ENCODE data around the gene TSPAN10. TPM values are rescaled to one million over a fixed set of nuclear protein-coding genes. Genes with fewer than 3 reads are reported as not detected.
A peak's percentile ranks its signal among the peaks of the same experiment; 100 is the strongest.

TSPAN10 gene
- total and polyA plus RNA-seq, 2 of the 13 experiments (the other 11 are each of a cell fraction or from before 2014, with no cell fraction given), result 0.54 to 0.75 TPM

DNA sequence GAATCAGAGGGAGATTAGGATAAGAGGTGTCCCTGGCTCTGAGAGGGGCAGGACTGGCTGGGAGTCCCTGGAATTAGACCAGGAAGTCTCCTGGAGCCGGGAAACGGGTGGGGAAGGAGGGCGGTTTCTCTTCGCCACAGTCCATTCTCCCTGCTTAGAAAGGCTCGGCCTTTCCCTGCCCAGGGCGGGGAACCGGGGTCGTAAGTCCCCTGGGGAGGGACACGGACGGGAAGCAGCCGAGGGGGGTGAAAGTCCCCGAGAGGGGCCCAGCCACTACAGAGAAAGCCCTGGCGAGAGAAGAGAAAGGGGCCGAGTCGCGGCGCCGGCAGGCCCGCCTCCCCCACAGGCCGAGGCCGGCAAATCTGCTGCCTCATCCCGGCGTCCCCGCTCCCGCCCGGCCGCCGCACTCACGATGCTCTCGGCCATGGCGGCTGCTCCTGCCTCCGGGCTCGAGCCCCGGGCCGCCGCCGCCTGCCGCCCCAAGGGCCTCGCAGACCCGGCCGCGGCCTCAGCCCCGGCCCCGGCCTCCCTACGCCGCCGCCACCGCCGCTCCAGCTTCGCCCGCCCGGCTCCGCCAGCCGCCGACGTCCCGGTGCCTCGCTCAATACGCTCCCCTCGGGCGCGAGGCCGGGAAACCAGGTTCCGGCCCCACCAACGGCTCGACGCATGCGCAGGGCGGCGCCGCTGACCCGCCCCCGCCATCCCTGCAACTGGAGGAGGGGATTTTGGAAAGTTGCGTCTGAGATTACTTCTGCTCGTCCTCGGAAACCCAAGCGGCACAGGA, at the start of gene TSPAN10, which contains the start of gene NPLOC4 (continued):
- TF ChIP-seq DMAP1 (CRISPR knock-in tag; IDR thresholded peaks at IDR 0.05) (peak; percentile 74; the same call in 1 of the 2 replicates), FOXM1 (CRISPR knock-in tag; IDR thresholded peaks at IDR 0.05) (0 out of 2 replicates have a peak, but pooled peaks have one; percentile 77), ZNF724P (CRISPR knock-in tag; IDR thresholded peaks at IDR 0.05; ENCODE audit: borderline replicate concordance) (peak; percentile 51; the same call in 1 of the 2 replicates), HMG20A (CRISPR knock-in tag; IDR thresholded peaks at IDR 0.05; ENCODE audit: borderline replicate concordance) (no peak), SRSF9 (IDR thresholded peaks at IDR 0.05; ENCODE audit: borderline replicate concordance, insufficient read depth, low read depth, low read length, poor library complexity, severe bottlenecking) (no peak), KLF12 (CRISPR knock-in tag; IDR thresholded peaks at IDR 0.05; ENCODE audit: borderline replicate concordance) (peak; percentile 97), TFAP4 (IDR thresholded peaks at IDR 0.05; ENCODE audit: borderline replicate concordance, low read depth) (peak; percentile 60; the same call in 1 of the 2 replicates), ZNF589 (CRISPR knock-in tag; conservative IDR thresholded peaks at IDR 0.05) (0 out of 2 replicates have a peak, but pooled peaks have one; percentile 54), CBX2 (IDR thresholded peaks at IDR 0.05; ENCODE audit: low read depth, low read length) (no peak), CBX2 (CRISPR knock-in tag; IDR thresholded peaks at IDR 0.05; ENCODE audit: low read depth) (no peak), FUBP1 (CRISPR knock-in tag; IDR thresholded peaks at IDR 0.05; ENCODE audit: borderline replicate concordance) (no peak), HOXA9 (CRISPR knock-in tag; IDR thresholded peaks at IDR 0.05; ENCODE audit: borderline replicate concordance) (peak; percentile 79; the same call in 1 of the 2 replicates), SIX1 (CRISPR knock-in tag; IDR thresholded peaks at IDR 0.05; ENCODE audit: borderline replicate concordance) (peak; percentile 74; the same call in 1 of the 2 replicates), PCBP2 (optimal IDR thresholded peaks at IDR 0.05; ENCODE audit: low read depth, low read length, poor library complexity, severe bottlenecking) (no peak), ZNF142 (CRISPR knock-in tag; IDR thresholded peaks at IDR 0.05) (peak; percentile 90; the same call in 1 of the 2 replicates), MXI1 (IDR thresholded peaks at IDR 0.05; ENCODE audit: borderline replicate concordance, low read depth, low read length) (peak; percentile 74; the same call in 2 of the 3 replicates), SAP130 (CRISPR knock-in tag; IDR thresholded peaks at IDR 0.05; ENCODE audit: low read depth) (peak; percentile 95), KAT7 (CRISPR knock-in tag; IDR thresholded peaks at IDR 0.05; ENCODE audit: borderline replicate concordance) (peak; percentile 99)
- TF ChIP-seq, protein P1, sequence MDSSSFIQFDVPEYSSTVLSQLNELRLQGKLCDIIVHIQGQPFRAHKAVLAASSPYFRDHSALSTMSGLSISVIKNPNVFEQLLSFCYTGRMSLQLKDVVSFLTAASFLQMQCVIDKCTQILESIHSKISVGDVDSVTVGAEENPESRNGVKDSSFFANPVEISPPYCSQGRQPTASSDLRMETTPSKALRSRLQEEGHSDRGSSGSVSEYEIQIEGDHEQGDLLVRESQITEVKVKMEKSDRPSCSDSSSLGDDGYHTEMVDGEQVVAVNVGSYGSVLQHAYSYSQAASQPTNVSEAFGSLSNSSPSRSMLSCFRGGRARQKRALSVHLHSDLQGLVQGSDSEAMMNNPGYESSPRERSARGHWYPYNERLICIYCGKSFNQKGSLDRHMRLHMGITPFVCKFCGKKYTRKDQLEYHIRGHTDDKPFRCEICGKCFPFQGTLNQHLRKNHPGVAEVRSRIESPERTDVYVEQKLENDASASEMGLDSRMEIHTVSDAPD (CRISPR knock-in tag; IDR thresholded peaks at IDR 0.05), result no peak

Data from HepG2 (cell line).